Activated B cell treated with CpG ODN at 0.5 μM for 24 hours (primary cell): Measurements from ENCODE around the gene HTR3E. TPM values are rescaled to one million over a fixed set of nuclear protein-coding genes. Genes with fewer than 3 reads are reported as not detected.
A peak's percentile ranks its signal among the peaks of the same experiment; 100 is the strongest.

ENCODE experiments used
- ATAC-seq: fragments of 200-7000 bp; cut with Tn5 transposase; one replicate; pipeline ENCODE4 v1.10.0; 2021; ENCODE audit warnings: low read depth, mild to moderate bottlenecking, moderate library complexity
- CTCF ChIA-PET: fragments of 350-600 bp; sonication (Branson Sonifier 250); formaldehyde crosslinking; loops from one replicate; lab custom pipeline; 2021; ENCODE audit warnings: antibody characterized with exemption; lab: Charles Lee
- POLR2A ChIA-PET: fragments of 350-600 bp; sonication (Branson Sonifier 250); formaldehyde crosslinking; loops from one replicate; lab custom pipeline; 2021; ENCODE audit warnings: antibody characterized with exemption; lab: Charles Lee
- DNase-seq: peaks from one replicate; pipeline ENCODE4 v3.0.0; 2022
- H3K27ac Mint-ChIP-seq: one replicate; pipeline ENCODE4 v1.8.0; 2020; ENCODE audit warnings: mixed read lengths
- H3K27me3 Mint-ChIP-seq: one replicate; pipeline ENCODE4 v1.8.0; 2021; ENCODE audit warnings: mixed read lengths
- H3K36me3 Mint-ChIP-seq: one replicate; pipeline ENCODE4 v1.8.0; 2021; ENCODE audit warnings: low read depth, mixed read lengths
- H3K4me1 Mint-ChIP-seq: one replicate; pipeline ENCODE4 v1.8.0; 2021; ENCODE audit warnings: mixed read lengths
- H3K4me3 Mint-ChIP-seq: one replicate; pipeline ENCODE4 v1.8.0; 2020; ENCODE audit warnings: mild to moderate bottlenecking, mixed read lengths
- H3K9me3 Mint-ChIP-seq: one replicate; pipeline ENCODE4 v1.8.0; 2020; ENCODE audit warnings: mixed read lengths
- intact Hi-C: fragments of 100-400 bp; cut with micrococcal nuclease; formaldehyde crosslinking; loops from one replicate; pipeline ENCODE4 v1.15.1; 2024
- total RNA-seq: library from RNA; stranded (reverse); gene quantifications from 2 replicates; pipeline ENCODE4 v1.2.3, GENCODE V29; 2022
- TF ChIP-seq, protein P1 (sequence below): fragments of 200-600 bp; IDR thresholded peaks from one replicate; pipeline ENCODE4 v1.8.0; 2022; ENCODE audit warnings: antibody characterized with exemption, mild to moderate bottlenecking

Gene HTR3E
- total RNA-seq, 1 donor from 2014 or later: not detected

- Mint-ChIP-seq H3K36me3 (peaks cover 5% of the 10 kb centered on the region), H3K4me1 (peaks cover 25% of the 10 kb centered on the region), H3K9me3 (no peaks in the 10 kb centered on the region), H3K4me3 (peak within 1 kb of the TSS; percentile 91), H3K27me3 (no peaks in the 10 kb centered on the region), H3K27ac (peak within 1 kb of the TSS; percentile 77)
- POLR2A ChIA-PET: interaction anchor here (0.7 to 2.1 kb wide), 4 partner anchors 20 to 207 kb away, joined by 4 to 10 read pairs (median 5); partner anchors contain the start of genes ABCF3 and EIF2B5
- intact Hi-C loops: loop anchor here (1.0 kb wide), 4 partner anchors 19 to 138 kb away; partner anchors contain the start of genes ABCC5, AP2M1 and EIF2B5
- DNase-seq (peak; percentile 70), ATAC-seq (peak; percentile 80)
- TF ChIP-seq, protein P1, sequence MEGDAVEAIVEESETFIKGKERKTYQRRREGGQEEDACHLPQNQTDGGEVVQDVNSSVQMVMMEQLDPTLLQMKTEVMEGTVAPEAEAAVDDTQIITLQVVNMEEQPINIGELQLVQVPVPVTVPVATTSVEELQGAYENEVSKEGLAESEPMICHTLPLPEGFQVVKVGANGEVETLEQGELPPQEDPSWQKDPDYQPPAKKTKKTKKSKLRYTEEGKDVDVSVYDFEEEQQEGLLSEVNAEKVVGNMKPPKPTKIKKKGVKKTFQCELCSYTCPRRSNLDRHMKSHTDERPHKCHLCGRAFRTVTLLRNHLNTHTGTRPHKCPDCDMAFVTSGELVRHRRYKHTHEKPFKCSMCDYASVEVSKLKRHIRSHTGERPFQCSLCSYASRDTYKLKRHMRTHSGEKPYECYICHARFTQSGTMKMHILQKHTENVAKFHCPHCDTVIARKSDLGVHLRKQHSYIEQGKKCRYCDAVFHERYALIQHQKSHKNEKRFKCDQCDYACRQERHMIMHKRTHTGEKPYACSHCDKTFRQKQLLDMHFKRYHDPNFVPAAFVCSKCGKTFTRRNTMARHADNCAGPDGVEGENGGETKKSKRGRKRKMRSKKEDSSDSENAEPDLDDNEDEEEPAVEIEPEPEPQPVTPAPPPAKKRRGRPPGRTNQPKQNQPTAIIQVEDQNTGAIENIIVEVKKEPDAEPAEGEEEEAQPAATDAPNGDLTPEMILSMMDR: no peak
- CTCF ChIA-PET: interaction anchor here (0.9 kb wide), 1 partner anchor 9 kb away, joined by 4 read pairs; no protein-coding TSS in a partner anchor
Measured at GRCh38 chr3:184154885-184155643, 58.2 kb downstream of the HTR3E start, which contains the start of gene DVL3. Gene DVL3, plus strand, starts transcription at chr3:184155377. Its CDS starts 259 bp downstream, at chr3:184155636.

GRCh38 chr3:184155644-184156521 is 59.0 kb downstream of the HTR3E start:
- peaks cover 27% of the 10 kb centered on the region for H3K4me1 Mint-ChIP-seq
- CTCF ChIA-PET: interaction anchor here (0.9 kb wide), 1 partner anchor 10 kb away, joined by 4 read pairs; no protein-coding TSS in a partner anchor
- POLR2A ChIA-PET: interaction anchor here (0.7 to 2.1 kb wide), 5 partner anchors 12 to 207 kb away, joined by 4 to 10 read pairs (median 5); partner anchors contain the start of genes ABCF3 and EIF2B5
- H3K36me3 Mint-ChIP-seq: peaks cover 5% of the 10 kb centered on the region
- H3K27ac Mint-ChIP-seq: peak overlapping the region; percentile 77
- peak overlapping the region; percentile 91 for H3K4me3 Mint-ChIP-seq
- ATAC-seq: peak; percentile 50
- H3K27me3 Mint-ChIP-seq: no peaks in the 10 kb centered on the region
- TF ChIP-seq, protein P1: no peak
- no peaks in the 10 kb centered on the region for H3K9me3 Mint-ChIP-seq
- intact Hi-C loops: loop anchor here (1.0 kb wide), 5 partner anchors 18 to 143 kb away; partner anchors contain the start of genes ABCC5, AP2M1, EIF2B5 and PSMD2
- DNase-seq: no peak

DNA sequence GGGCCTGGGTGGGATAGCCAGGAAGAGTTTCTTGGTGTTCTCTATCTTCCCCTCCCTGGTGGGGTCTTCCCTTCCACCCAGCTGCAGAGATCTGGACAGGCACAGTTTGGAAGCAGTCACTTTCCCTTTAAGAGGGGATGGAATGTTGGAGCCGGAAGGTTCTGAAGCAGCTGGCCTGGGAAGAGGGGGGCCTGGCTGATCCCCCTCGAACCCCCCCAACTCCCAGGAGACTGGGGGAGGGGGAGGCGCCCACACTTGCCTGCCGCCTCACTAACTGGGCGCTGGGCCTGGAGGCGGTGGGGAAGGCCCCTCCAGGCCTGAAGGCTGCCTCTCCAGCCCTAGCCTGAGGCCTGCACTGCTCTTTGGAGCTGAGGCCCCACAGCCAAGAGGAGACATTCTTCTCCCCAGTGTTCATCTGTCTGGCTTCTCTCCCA is 59.7 kb downstream of the HTR3E start:
- Mint-ChIP-seq H3K27ac (no peak overlapping the region), H3K4me3 (peak overlapping the region; percentile 91), H3K27me3 (no peaks in the 10 kb centered on the region), H3K36me3 (peaks cover 8% of the 10 kb centered on the region), H3K4me1 (peaks cover 29% of the 10 kb centered on the region), H3K9me3 (no peaks in the 10 kb centered on the region)
- CTCF ChIA-PET: no interaction called here
- POLR2A ChIA-PET: interaction anchor here (0.7 to 2.1 kb wide), 3 partner anchors 13 to 30 kb away, joined by 5 to 10 read pairs (median 8); partner anchors contain the start of gene EIF2B5
- TF ChIP-seq, protein P1: no peak
- intact Hi-C loops: loop anchor here (1.0 kb wide), 1 partner anchor 143 kb away; the partner anchor contains the start of gene PSMD2
- DNase-seq (no peak), ATAC-seq (no peak)

Other genes with a start within 250 kb of the HTR3E start
- gene PARL, start 212.2 kb upstream of the HTR3E start, total RNA-seq: 57.6 and 57.8 TPM in 2 replicates
- gene ABCC5, start 79.2 kb upstream of the HTR3E start, total RNA-seq: 10.6 and 11.1 TPM in 2 replicates
- gene HTR3D, start 65.3 kb upstream of the HTR3E start, total RNA-seq: not detected in 2 replicates
- gene HTR3C, start 44.0 kb upstream of the HTR3E start, total RNA-seq: not detected in 2 replicates
- 72.0 and 74.2 TPM in 2 replicates for gene EIF2B5, start 38.3 kb downstream of the HTR3E start, total RNA-seq
- 52.1 and 54.2 TPM in 2 replicates for gene DVL3, start 58.3 kb downstream of the HTR3E start, total RNA-seq
- 169 and 177 TPM in 2 replicates for gene AP2M1, start 77.8 kb downstream of the HTR3E start, total RNA-seq
- 78.0 and 86.7 TPM in 2 replicates for gene ABCF3, start 89.1 kb downstream of the HTR3E start, total RNA-seq
- gene VWA5B2, start 132.5 kb downstream of the HTR3E start, total RNA-seq: 0.42 and 0.76 TPM in 2 replicates
- 33.8 and 34.0 TPM in 2 replicates for gene ALG3, start 151.9 kb downstream of the HTR3E start, total RNA-seq
- gene EEF1AKMT4, start 152.6 kb downstream of the HTR3E start, total RNA-seq: 1.9 and 2.9 TPM in 2 replicates
- gene CAMK2N2, start 164.5 kb downstream of the HTR3E start, total RNA-seq: not detected in 2 replicates
- not detected in 2 replicates for gene ECE2, start 179.0 kb downstream of the HTR3E start, total RNA-seq
- gene PSMD2, start 202.2 kb downstream of the HTR3E start, total RNA-seq: 206 and 210 TPM in 2 replicates
- 292 and 319 TPM in 2 replicates for gene EIF4G1, start 217.5 kb downstream of the HTR3E start, total RNA-seq
- gene FAM131A, start 240.5 kb downstream of the HTR3E start, total RNA-seq: 4.5 and 5.3 TPM in 2 replicates